ENCODE results near the gene SCAPER. TPM values are rescaled to one million over a fixed set of nuclear protein-coding genes. Genes with fewer than 3 reads are reported as not detected.

The SCAPER gene
- total and polyA plus RNA-seq, 10 of the 15 experiments (the other 5 are each of a cell fraction or from before 2014, with no cell fraction given): 1.0 to 7.7 (median 3.9) TPM

DNA sequence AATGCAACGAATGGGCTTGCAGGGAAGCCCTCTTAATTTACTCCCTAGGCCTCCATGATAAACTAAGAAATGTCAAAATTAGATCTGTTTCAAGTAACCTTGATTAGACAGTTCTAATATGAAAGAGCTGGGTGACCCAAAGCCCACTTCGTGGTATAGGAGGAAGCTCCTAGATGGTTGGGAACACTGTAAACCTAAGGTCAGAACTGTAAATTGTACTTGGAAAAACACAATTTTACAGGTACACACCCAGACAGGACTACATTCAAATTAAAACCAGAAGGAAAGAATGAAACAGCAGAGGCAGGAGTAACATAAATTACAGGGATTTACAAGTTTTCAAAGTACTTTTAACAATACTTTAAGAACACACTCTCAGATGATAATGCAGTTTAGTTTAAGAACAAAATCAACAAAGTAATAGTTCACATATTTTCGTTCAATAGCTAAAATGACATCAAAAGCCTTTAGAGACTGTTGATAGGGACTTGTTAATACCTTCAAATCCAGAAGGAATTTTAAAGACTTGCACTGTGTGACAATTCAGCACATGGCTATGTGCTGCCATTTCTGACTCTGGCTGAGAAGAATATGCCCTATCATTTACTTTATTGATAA lies 550.2 kb downstream of the SCAPER start (continued):
- TF ChIP-seq, protein P1, sequence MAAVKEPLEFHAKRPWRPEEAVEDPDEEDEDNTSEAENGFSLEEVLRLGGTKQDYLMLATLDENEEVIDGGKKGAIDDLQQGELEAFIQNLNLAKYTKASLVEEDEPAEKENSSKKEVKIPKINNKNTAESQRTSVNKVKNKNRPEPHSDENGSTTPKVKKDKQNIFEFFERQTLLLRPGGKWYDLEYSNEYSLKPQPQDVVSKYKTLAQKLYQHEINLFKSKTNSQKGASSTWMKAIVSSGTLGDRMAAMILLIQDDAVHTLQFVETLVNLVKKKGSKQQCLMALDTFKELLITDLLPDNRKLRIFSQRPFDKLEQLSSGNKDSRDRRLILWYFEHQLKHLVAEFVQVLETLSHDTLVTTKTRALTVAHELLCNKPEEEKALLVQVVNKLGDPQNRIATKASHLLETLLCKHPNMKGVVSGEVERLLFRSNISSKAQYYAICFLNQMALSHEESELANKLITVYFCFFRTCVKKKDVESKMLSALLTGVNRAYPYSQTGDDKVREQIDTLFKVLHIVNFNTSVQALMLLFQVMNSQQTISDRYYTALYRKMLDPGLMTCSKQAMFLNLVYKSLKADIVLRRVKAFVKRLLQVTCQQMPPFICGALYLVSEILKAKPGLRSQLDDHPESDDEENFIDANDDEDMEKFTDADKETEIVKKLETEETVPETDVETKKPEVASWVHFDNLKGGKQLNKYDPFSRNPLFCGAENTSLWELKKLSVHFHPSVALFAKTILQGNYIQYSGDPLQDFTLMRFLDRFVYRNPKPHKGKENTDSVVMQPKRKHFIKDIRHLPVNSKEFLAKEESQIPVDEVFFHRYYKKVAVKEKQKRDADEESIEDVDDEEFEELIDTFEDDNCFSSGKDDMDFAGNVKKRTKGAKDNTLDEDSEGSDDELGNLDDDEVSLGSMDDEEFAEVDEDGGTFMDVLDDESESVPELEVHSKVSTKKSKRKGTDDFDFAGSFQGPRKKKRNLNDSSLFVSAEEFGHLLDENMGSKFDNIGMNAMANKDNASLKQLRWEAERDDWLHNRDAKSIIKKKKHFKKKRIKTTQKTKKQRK (IDR thresholded peaks at IDR 0.05; ENCODE audit: low read depth, low read length): no peak

DNA sequence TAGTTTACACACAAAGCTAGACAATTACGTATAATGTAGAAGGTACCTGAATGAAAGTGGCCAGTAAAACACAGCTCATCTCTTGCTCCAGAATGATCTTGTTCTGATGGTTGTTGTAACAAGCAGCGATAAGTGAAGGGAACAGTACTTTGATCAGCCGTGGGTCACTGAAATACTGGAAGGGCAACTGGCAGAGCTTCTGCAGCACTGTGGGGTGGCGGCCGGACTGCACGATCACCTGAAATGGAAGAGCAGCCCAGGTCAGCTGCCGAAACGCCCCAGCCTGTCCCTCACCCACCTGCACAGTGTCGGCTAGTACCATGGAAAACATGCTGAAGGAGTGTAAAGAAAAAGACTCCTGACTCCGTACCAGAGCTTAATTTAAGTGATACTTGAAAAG lies 551.2 kb downstream of the SCAPER start:
- ATAC-seq (no peak), FAIRE-seq (no peak), DNase-seq (ENCODE audit: low read depth, low spot score) (no peak)
- Histone ChIP-seq H3K36me3 (ENCODE audit: control insufficient read depth in 2 of 2, insufficient read depth in 2 of 2, low read length in 1 of 2) (no peaks in the 10 kb centered on the region), H3K4me2 (ENCODE audit: control insufficient read depth, insufficient read depth) (no peak overlapping the region), H3K27me3 (replicated peaks in 1 of 2; ENCODE audit: control insufficient read depth in 2 of 2, insufficient read depth in 2 of 2, low read length in 1 of 2) (no peaks in the 10 kb centered on the region), H3K79me2 (ENCODE audit: control insufficient read depth, insufficient read depth, low read length) (no peaks in the 10 kb centered on the region), H3K27ac (ENCODE audit: control insufficient read depth, insufficient read depth) (no peak overlapping the region), H3K9ac (ENCODE audit: control insufficient read depth, insufficient read depth, low read length) (no peak overlapping the region), H3K4me3 (no peak overlapping the region), H3K4me1 (ENCODE audit: control insufficient read depth, insufficient read depth, low read length) (no peaks in the 10 kb centered on the region), H3K9me3 (replicated peaks; ENCODE audit: control insufficient read depth, insufficient read depth, low read length) (no peaks in the 10 kb centered on the region), H2AFZ (ENCODE audit: control insufficient read depth, low read depth, low read length) (no peak overlapping the region), H4K20me1 (ENCODE audit: control insufficient read depth, insufficient read depth) (no peaks in the 10 kb centered on the region)
- 88% methylated on average over 10 of the region's 10 CpGs for WGBS (ENCODE audit: insufficient coverage, insufficient replicate concordance, low lambda C conversion rate, missing lambda C conversion rate)
- in situ Hi-C loops (cut with MboI) (no loop called here), intact Hi-C loops (cut with micrococcal nuclease; ENCODE audit: unreplicated experiment) (no loop called here)
- no TSS peak for BruUV-seq (replicated peaks)
- ChIA-PET POLR2A (no interaction called here), CTCF (interaction anchor here (0.9 kb wide), 1 partner anchor 18 kb away, joined by 3 read pairs; no protein-coding TSS in a partner anchor), RAD21 (ENCODE audit: unreplicated experiment) (no interaction called here), SMC1A (ENCODE audit: uncharacterized antibody, unreplicated experiment) (interaction anchor here (0.7 kb wide), 1 partner anchor 20 kb away, joined by 3 read pairs; no protein-coding TSS in a partner anchor)
- TF ChIP-seq, protein P2, sequence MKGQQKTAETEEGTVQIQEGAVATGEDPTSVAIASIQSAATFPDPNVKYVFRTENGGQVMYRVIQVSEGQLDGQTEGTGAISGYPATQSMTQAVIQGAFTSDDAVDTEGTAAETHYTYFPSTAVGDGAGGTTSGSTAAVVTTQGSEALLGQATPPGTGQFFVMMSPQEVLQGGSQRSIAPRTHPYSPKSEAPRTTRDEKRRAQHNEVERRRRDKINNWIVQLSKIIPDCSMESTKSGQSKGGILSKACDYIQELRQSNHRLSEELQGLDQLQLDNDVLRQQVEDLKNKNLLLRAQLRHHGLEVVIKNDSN (IDR thresholded peaks at IDR 0.05; ENCODE audit: borderline replicate concordance, extremely low read length, insufficient read depth, low read depth, low read length): no peak
- TF ChIP-seq MTA3 (IDR thresholded peaks at IDR 0.05; ENCODE audit: borderline replicate concordance, low read length) (no peak), CREB1 (IDR thresholded peaks at IDR 0.05; ENCODE audit: low read depth) (no peak), EZH2 (IDR thresholded peaks at IDR 0.05; ENCODE audit: borderline replicate concordance, control insufficient read depth, low read depth, low read length) (no peak), SIN3A (IDR thresholded peaks at IDR 0.05; ENCODE audit: low read depth, low read length) (no peak), POLR2AphosphoS5 (IDR thresholded peaks at IDR 0.05; ENCODE audit: low read length) (no peak), ZNF384 (IDR thresholded peaks at IDR 0.05; ENCODE audit: borderline replicate concordance, low read depth, low read length) (no peak), GABPA (IDR thresholded peaks at IDR 0.05; ENCODE audit: low read depth) (no peak), EP300 (IDR thresholded peaks at IDR 0.05; ENCODE audit: borderline replicate concordance in 1 of 2, control insufficient read depth in 1 of 2, low read depth in 2 of 2, low read length in 2 of 2) (no peak), FOS (IDR thresholded peaks at IDR 0.05; ENCODE audit: borderline replicate concordance, extremely low read depth, insufficient read length) (no peak), RUNX3 (IDR thresholded peaks at IDR 0.05; ENCODE audit: low read length) (no peak), BCL11A (IDR thresholded peaks at IDR 0.05; ENCODE audit: low read depth, low read length) (no peak), NR2C1 (IDR thresholded peaks at IDR 0.05) (no peak)
- TF ChIP-seq, protein P3, sequence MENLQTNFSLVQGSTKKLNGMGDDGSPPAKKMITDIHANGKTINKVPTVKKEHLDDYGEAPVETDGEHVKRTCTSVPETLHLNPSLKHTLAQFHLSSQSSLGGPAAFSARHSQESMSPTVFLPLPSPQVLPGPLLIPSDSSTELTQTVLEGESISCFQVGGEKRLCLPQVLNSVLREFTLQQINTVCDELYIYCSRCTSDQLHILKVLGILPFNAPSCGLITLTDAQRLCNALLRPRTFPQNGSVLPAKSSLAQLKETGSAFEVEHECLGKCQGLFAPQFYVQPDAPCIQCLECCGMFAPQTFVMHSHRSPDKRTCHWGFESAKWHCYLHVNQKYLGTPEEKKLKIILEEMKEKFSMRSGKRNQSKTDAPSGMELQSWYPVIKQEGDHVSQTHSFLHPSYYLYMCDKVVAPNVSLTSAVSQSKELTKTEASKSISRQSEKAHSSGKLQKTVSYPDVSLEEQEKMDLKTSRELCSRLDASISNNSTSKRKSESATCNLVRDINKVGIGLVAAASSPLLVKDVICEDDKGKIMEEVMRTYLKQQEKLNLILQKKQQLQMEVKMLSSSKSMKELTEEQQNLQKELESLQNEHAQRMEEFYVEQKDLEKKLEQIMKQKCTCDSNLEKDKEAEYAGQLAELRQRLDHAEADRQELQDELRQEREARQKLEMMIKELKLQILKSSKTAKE (IDR thresholded peaks at IDR 0.05; ENCODE audit: low read depth, poor library complexity, severe bottlenecking): no peak
- TF ChIP-seq, protein P4, sequence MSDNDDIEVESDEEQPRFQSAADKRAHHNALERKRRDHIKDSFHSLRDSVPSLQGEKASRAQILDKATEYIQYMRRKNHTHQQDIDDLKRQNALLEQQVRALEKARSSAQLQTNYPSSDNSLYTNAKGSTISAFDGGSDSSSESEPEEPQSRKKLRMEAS (IDR thresholded peaks at IDR 0.05; ENCODE audit: low read depth, low read length): no peak

All from GM12878 (cell line).